Measurements from ENCODE around the gene L1TD1. TPM values are rescaled to one million over a fixed set of nuclear protein-coding genes. Genes with fewer than 3 reads are reported as not detected.
"Not testable (repeated sequence)": the region's sequence is repeated elsewhere in the genome, so short reads cannot be mapped to it uniquely, and the experiment has no call there.

The L1TD1 gene
- total RNA-seq, 5 donors from 2014 or later (not counting 1 experiment from before 2014, with no cell fraction given) = 0.09 to 0.47 (median 0.40) TPM; not detected in 1

DNA sequence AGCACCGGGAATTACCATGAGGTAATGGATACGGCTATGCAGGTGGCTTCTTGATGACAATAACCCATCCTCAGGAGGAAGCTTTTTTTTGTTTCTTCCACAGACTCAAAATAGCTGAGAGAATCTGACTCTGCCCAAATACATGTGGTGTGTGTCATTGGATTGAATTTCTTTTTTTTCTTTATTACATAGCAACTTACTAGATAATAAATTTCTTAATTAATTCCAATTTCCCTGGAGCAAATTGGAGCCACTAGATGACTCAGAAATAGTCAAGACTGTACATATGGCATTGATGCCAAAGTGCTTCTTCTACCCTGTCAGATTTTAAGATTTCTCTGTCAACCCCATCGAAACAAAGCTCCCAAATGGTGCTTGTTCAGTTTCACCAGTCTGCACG is 42.7 kb downstream of the L1TD1 start:
- Histone ChIP-seq H3K27me3 (replicated peaks in 1 of 2; ENCODE audit: control insufficient read depth in 2 of 2, extremely low read depth in 1 of 2, insufficient read depth in 2 of 2, low read length in 1 of 2) (peaks cover 0 to 17% of the 10 kb centered on the region in 2 experiments), H3K27ac (ENCODE audit: low read length) (no peak overlapping the region), H3K9me3 (no peaks in the 10 kb centered on the region), H3K4me1 (ENCODE audit: control insufficient read depth in 1 of 2, extremely low read depth in 1 of 2, insufficient read depth in 2 of 2, low read length in 2 of 2) (no peaks in the 10 kb centered on the region), H3K4me3 (ENCODE audit: control insufficient read depth in 1 of 2, extremely low read depth in 1 of 2, low read length in 1 of 2) (no peak overlapping the region), H3K36me3 (ENCODE audit: control insufficient read depth in 2 of 2, extremely low read depth in 1 of 2, insufficient read depth in 1 of 2, low read length in 1 of 2) (no peaks in the 10 kb centered on the region)
- Mint-ChIP-seq H3K27me3 (peaks cover 0 to 7% of the 10 kb centered on the region in 2 donors), H3K4me3 (no peak overlapping the region), H3K9me3 (no peaks in the 10 kb centered on the region), H3K4me1 (no peaks in the 10 kb centered on the region), H3K27ac (no peak overlapping the region), H3K36me3 (no peaks in the 10 kb centered on the region)
- CTCF ChIA-PET = no interaction called here
- no CpG with 5 or more reads among the region's 4 CpGs for WGBS (ENCODE audit: insufficient coverage)
- POLR2A ChIA-PET = no interaction called here
- ATAC-seq (replicated peaks in 1 of 4) (no peak), DNase-seq (no peak)

DNA sequence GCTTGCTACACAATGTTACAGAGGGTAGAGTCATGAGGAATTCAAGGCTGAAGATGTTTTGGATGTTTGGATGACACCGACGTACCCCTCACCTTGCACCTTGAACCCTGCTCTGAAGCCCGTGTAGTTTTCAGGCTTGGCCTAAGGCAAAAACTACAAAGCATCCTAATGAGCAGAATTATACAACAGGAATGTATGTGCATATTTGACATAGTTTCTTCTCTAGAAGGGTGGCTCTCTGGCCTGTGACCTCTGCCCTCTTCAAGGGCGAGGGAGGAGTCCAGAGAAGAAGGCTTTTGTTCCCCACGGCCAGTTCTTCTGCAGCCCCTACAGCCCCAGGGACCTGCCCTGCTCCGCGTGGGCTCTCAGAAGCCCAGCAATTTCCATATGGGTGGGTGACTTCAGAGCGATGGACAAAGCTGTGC is 43.3 kb downstream of the L1TD1 start:
- H3K4me3 ChIP-seq (ENCODE audit: control insufficient read depth in 1 of 2, extremely low read depth in 1 of 2, low read length in 1 of 2) = no peak overlapping the region
- 33% methylated on average over 1 of the region's 8 CpGs for WGBS (ENCODE audit: insufficient coverage)

GRCh38 chr1:62238507-62238906 is 43.9 kb downstream of the L1TD1 start:
- Histone ChIP-seq H3K4me3 (ENCODE audit: control insufficient read depth in 1 of 2, extremely low read depth in 1 of 2, low read length in 1 of 2) (no peak overlapping the region), H3K9me3 (no peaks in the 10 kb centered on the region), H3K27ac (ENCODE audit: low read length) (no peak overlapping the region), H3K36me3 (ENCODE audit: control insufficient read depth in 2 of 2, extremely low read depth in 1 of 2, insufficient read depth in 1 of 2, low read length in 1 of 2) (no peaks in the 10 kb centered on the region), H3K27me3 (replicated peaks in 1 of 2; ENCODE audit: control insufficient read depth in 2 of 2, extremely low read depth in 1 of 2, insufficient read depth in 2 of 2, low read length in 1 of 2) (peaks cover 0 to 18% of the 10 kb centered on the region in 2 experiments), H3K4me1 (ENCODE audit: control insufficient read depth in 1 of 2, extremely low read depth in 1 of 2, insufficient read depth in 2 of 2, low read length in 2 of 2) (no peaks in the 10 kb centered on the region)
- H3K27ac Mint-ChIP-seq = no peak overlapping the region
- peaks cover under 1 to 9% of the 10 kb centered on the region in 2 donors for H3K27me3 Mint-ChIP-seq
- H3K4me3 Mint-ChIP-seq = no peak overlapping the region
- no peak for DNase-seq
- no peak for ATAC-seq (replicated peaks in 1 of 4)
- CTCF ChIA-PET = no interaction called here
- POLR2A ChIA-PET = no interaction called here
- H3K36me3 Mint-ChIP-seq = no peaks in the 10 kb centered on the region
- WGBS (ENCODE audit: insufficient coverage) = 100% methylated on average over 1 of the region's 9 CpGs
- H3K4me1 Mint-ChIP-seq = no peaks in the 10 kb centered on the region
- no peaks in the 10 kb centered on the region for H3K9me3 Mint-ChIP-seq

More for the DNA sequence above, 43.3 kb downstream of the L1TD1 start:
- Histone ChIP-seq H3K36me3 (ENCODE audit: control insufficient read depth in 2 of 2, extremely low read depth in 1 of 2, insufficient read depth in 1 of 2, low read length in 1 of 2) (no peaks in the 10 kb centered on the region), H3K27me3 (replicated peaks in 1 of 2; ENCODE audit: control insufficient read depth in 2 of 2, extremely low read depth in 1 of 2, insufficient read depth in 2 of 2, low read length in 1 of 2) (peaks cover 0 to 18% of the 10 kb centered on the region in 2 experiments), H3K27ac (ENCODE audit: low read length) (no peak overlapping the region), H3K9me3 (no peaks in the 10 kb centered on the region), H3K4me1 (ENCODE audit: control insufficient read depth in 1 of 2, extremely low read depth in 1 of 2, insufficient read depth in 2 of 2, low read length in 2 of 2) (no peaks in the 10 kb centered on the region)
- Mint-ChIP-seq H3K4me3 (no peak overlapping the region), H3K4me1 (no peaks in the 10 kb centered on the region), H3K27me3 (peaks cover 0 to 7% of the 10 kb centered on the region in 2 donors), H3K9me3 (no peaks in the 10 kb centered on the region), H3K27ac (no peak overlapping the region), H3K36me3 (no peaks in the 10 kb centered on the region)
- no peak for ATAC-seq (replicated peaks in 1 of 4)
- ChIA-PET POLR2A (no interaction called here), CTCF (no interaction called here)
- DNase-seq = no peak

GRCh38 chr1:62239652-62240403 is 45.2 kb downstream of the L1TD1 start:
- ATAC-seq (replicated peaks in 1 of 4); H3K9me3 Mint-ChIP-seq; H3K27me3 Mint-ChIP-seq; H3K4me1 Mint-ChIP-seq; DNase-seq; CTCF ChIA-PET; H3K4me3 ChIP-seq (ENCODE audit: control insufficient read depth in 1 of 2, extremely low read depth in 1 of 2, low read length in 1 of 2); H3K27ac Mint-ChIP-seq; H3K27ac ChIP-seq (ENCODE audit: low read length); H3K36me3 Mint-ChIP-seq; H3K36me3 ChIP-seq (ENCODE audit: control insufficient read depth in 2 of 2, extremely low read depth in 1 of 2, insufficient read depth in 1 of 2, low read length in 1 of 2); POLR2A ChIA-PET; H3K9me3 ChIP-seq; H3K4me1 ChIP-seq (ENCODE audit: control insufficient read depth in 1 of 2, extremely low read depth in 1 of 2, insufficient read depth in 2 of 2, low read length in 2 of 2); H3K4me3 Mint-ChIP-seq: not testable (repeated sequence)
- no CpG with 5 or more reads among the region's 3 CpGs for WGBS (ENCODE audit: insufficient coverage)
- peaks cover 0 to 14% of the 10 kb centered on the region in 2 experiments for H3K27me3 ChIP-seq (replicated peaks in 1 of 2; ENCODE audit: control insufficient read depth in 2 of 2, extremely low read depth in 1 of 2, insufficient read depth in 2 of 2, low read length in 1 of 2)

DNA sequence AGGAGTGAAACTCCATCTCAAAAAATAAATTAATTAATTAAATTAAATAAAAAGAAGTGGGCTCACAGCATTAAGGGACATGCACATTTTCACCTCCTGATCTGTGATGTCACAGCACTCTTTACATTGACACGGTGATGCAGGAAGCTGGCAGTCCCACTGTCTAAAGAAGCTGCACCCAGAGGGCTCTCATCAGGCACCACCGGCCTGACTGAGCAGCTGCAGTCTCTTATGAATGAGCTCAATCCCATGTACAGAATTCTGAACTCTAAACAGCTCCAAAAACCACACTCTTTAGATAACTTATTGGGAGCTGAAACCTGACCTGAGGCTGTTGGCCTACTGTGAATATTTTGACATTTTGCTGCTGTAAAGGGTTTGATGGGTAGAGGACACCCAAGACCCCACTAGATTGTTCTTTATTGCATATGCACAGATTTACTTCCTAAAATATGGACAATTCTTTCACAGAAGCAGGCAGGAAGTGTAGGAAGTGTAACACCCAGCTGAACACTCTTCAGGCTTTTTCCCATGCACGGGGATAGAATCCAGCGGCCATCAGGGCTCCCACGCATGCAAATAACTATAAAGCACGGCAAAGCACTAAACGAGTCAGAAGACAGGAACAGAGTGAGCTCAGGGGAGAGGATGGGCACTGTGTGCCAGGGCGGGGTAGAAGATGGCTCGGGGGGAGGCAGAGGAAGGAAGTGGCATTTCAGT is 46.2 kb downstream of the L1TD1 start:
- H3K4me1 ChIP-seq (ENCODE audit: control insufficient read depth in 1 of 2, extremely low read depth in 1 of 2, insufficient read depth in 2 of 2, low read length in 2 of 2) = no peaks in the 10 kb centered on the region
- H3K4me3 ChIP-seq (ENCODE audit: control insufficient read depth in 1 of 2, extremely low read depth in 1 of 2, low read length in 1 of 2) = no peak overlapping the region
- Mint-ChIP-seq H3K4me1 (no peaks in the 10 kb centered on the region), H3K36me3 (no peaks in the 10 kb centered on the region), H3K4me3 (no peak overlapping the region), H3K9me3 (peaks cover 0 to 2% (median 0%) of the 10 kb centered on the region in 3 donors), H3K27me3 (peaks cover 5% of the 10 kb centered on the region in 2 donors), H3K27ac (no peak overlapping the region)
- CTCF ChIA-PET = no interaction called here
- peaks cover 0 to 14% of the 10 kb centered on the region in 2 experiments for H3K27me3 ChIP-seq (replicated peaks in 1 of 2; ENCODE audit: control insufficient read depth in 2 of 2, extremely low read depth in 1 of 2, insufficient read depth in 2 of 2, low read length in 1 of 2)
- DNase-seq (no peak), ATAC-seq (replicated peaks in 1 of 4) (no peak)
- no peaks in the 10 kb centered on the region for H3K9me3 ChIP-seq
- no peaks in the 10 kb centered on the region for H3K36me3 ChIP-seq (ENCODE audit: control insufficient read depth in 2 of 2, extremely low read depth in 1 of 2, insufficient read depth in 1 of 2, low read length in 1 of 2)
- POLR2A ChIA-PET = no interaction called here
- WGBS (ENCODE audit: insufficient coverage) = 90% methylated on average over 7 of the region's 9 CpGs
- H3K27ac ChIP-seq (ENCODE audit: low read length) = no peak overlapping the region

DNA sequence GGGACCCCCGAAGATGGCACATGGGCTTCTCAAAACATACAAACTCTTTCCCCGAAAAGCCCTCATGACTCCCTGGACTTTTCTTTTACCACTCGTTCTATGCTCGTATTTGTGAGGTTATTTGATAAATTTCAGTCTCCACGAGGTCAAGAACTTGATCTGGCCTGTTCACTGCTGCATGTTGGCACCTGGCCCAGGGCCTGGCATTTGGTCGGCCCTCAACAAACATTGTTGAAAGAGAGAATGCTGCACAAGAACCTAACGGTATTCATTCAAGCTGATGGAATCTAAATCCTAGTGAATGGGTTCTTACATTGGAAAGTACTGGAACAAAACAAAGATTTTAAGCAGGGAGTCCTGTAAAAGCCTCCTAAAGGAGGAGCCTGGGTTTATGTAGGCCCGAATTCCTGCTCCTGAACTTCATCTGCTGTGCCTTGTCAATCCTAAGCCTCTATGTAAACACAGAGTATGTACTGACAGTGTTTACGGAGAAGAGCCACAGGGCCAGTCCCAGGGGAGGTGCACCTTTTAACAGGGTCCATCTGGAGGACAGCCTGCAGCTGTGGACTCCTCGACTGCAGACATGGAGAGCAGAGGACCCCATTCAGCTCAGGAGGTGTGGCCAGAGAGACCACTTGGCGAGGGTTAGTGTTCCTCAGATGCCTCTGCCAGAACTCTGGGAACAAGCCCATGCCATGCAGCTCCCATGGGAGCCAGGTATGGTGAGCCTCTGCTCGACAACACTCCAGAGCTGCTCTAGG is 46.9 kb downstream of the L1TD1 start:
- Mint-ChIP-seq H3K4me3 (no peak overlapping the region), H3K9me3 (peaks cover 0 to 2% (median 0%) of the 10 kb centered on the region in 3 donors), H3K4me1 (no peaks in the 10 kb centered on the region), H3K27me3 (peaks cover 5% of the 10 kb centered on the region in 2 donors), H3K27ac (no peak overlapping the region), H3K36me3 (no peaks in the 10 kb centered on the region)
- Histone ChIP-seq H3K4me3 (ENCODE audit: control insufficient read depth in 1 of 2, extremely low read depth in 1 of 2, low read length in 1 of 2) (no peak overlapping the region), H3K36me3 (ENCODE audit: control insufficient read depth in 2 of 2, extremely low read depth in 1 of 2, insufficient read depth in 1 of 2, low read length in 1 of 2) (no peaks in the 10 kb centered on the region), H3K27me3 (replicated peaks in 1 of 2; ENCODE audit: control insufficient read depth in 2 of 2, extremely low read depth in 1 of 2, insufficient read depth in 2 of 2, low read length in 1 of 2) (peaks cover 0 to 14% of the 10 kb centered on the region in 2 experiments), H3K27ac (ENCODE audit: low read length) (no peak overlapping the region), H3K9me3 (no peaks in the 10 kb centered on the region), H3K4me1 (ENCODE audit: control insufficient read depth in 1 of 2, extremely low read depth in 1 of 2, insufficient read depth in 2 of 2, low read length in 2 of 2) (no peaks in the 10 kb centered on the region)
- ATAC-seq (replicated peaks in 1 of 4) (no peak), DNase-seq (no peak)
- ChIA-PET POLR2A (no interaction called here), CTCF (interaction anchor here in 1 of 2 donors (0.6 kb wide), 1 partner anchor 171 kb away, joined by 4 read pairs; no protein-coding TSS in a partner anchor)
- whole genome bisulfite sequencing (ENCODE audit: insufficient coverage) = 76% methylated on average over 8 of the region's 12 CpGs
